ENCODE data around the gene POR.

Gene POR

DNA sequence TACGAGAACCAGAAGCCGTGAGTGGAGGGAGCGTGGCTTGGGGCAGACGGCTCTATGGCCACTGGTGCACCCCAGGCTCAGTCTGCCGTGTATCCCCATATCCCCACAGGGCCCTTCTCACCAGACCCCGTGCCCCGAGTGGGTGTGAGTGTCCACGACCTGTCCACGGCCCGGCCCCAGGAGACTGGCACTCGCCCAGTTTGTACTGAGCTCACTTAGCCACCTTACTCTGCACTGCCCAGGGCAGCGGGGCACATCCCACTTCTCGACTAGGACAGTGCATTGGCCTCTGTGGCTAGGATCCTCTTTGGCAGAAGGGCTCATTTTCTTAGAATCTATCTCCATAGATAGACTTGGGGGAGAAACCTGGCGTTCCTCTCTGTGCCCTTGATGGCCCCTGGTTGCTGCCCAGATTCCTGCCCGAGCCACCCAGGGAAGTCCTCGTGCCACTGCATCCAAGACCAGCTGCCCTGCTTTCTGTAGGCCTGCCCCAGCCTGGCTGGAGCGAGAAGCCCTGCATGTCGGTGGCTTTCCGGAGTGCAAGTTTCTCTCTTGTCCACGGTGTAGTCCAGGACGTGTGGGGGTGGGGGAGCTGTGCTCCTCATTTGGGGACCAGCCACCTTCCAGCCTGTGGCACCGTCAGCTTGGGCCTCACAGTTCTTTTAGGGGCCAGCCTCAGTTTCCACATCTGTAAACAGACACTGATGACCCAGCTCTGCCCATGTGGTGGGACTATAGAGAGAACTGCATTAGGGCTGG lies 67.5 kb downstream of the POR start:
- H3K9ac ChIP-seq = no peak overlapping the region
- 0 out of 2 replicates have a peak, but pooled peaks cover 12% of the 10 kb centered on the region for H4K20me1 ChIP-seq
- peaks cover 9% of the 10 kb centered on the region for H3K4me1 ChIP-seq
- H3K4me3 ChIP-seq = no peak overlapping the region
- no peak for TF ChIP-seq Cebpa-rat (IDR thresholded peaks at IDR 0.05)
- peaks cover 85% of the 10 kb centered on the region for H3K36me3 ChIP-seq
- H3K9me3 ChIP-seq = no peaks in the 10 kb centered on the region
- no peak overlapping the region for H3K27ac ChIP-seq
- H3K27me3 ChIP-seq = no peaks in the 10 kb centered on the region
- no peak overlapping the region for H3K4me2 ChIP-seq

DNA sequence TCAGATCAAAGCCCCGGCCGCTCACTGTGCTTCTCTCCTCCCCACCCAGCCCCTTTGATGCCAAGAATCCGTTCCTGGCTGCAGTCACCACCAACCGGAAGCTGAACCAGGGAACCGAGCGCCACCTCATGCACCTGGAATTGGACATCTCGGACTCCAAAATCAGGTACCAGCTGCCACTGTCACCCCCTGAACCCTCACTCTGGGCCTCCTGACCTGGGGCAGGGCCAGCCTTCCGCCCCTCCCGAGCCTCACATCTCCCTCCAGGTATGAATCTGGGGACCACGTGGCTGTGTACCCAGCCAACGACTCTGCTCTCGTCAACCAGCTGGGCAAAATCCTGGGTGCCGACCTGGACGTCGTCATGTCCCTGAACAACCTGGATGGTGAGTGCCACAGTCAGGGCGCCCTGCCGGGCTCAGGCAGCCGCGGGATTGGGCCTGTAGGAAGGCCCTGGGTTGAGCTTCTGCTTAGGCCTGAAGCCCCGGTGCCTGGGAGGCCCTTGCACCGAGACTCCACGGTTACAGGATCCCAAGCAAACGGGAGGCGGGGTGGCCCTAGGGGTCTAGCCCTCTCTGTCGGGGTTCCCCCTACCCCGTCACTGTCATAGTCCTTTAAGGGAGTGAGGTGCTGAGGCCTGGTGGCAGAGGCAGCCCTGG lies 68.6 kb downstream of the POR start:
- H3K27me3 ChIP-seq = no peaks in the 10 kb centered on the region
- H4K20me1 ChIP-seq = 0 out of 2 replicates have a peak, but pooled peaks cover 12% of the 10 kb centered on the region
- no peak overlapping the region for H3K9ac ChIP-seq
- H3K4me2 ChIP-seq = no peak overlapping the region
- H3K36me3 ChIP-seq = peaks cover 91% of the 10 kb centered on the region
- peaks cover 9% of the 10 kb centered on the region for H3K4me1 ChIP-seq
- H3K27ac ChIP-seq = no peak overlapping the region
- no peak for TF ChIP-seq Cebpa-rat (IDR thresholded peaks at IDR 0.05)
- no peaks in the 10 kb centered on the region for H3K9me3 ChIP-seq
- no peak overlapping the region for H3K4me3 ChIP-seq

DNA sequence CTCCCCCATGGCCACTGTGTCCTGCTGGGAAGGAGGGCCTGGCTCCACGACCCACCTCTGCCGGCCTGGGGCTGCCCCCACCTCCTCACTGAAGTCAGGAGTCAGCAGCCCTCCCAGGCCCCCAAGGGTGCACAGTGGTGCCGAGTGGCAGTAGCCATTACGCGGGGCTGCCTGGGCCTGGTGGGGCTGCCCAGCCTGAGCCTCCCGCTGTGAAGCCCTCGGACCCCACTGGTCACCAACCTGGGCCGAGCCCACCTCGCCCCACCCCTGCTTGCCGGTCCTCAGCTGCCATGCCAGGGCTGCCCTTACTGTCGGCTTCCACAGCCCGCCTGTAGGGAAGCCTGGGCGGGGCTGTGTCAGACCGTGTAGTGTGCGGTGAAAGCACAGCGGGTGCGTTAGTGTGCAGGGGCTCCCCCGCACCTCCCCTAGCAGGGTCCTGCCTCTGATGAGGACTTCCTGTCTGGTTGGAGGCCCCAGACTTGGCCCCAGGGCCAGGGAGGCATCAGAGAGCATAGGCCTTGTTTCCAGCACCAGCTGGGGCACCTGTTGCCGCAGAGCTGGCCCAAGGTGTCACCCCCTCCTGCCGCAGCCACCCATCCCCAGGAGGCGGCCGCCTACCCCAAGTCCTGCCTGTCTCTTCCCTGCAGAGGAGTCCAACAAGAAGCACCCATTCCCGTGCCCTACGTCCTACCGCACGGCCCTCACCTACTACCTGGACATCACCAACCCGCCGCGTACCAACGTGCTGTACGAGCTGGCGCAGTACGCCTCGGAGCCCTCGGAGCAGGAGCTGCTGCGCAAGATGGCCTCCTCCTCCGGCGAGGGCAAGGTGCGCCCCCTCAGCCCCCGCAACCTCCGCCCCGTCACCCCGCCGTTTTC lies 69.4 kb downstream of the POR start:
- 0 out of 2 replicates have a peak, but pooled peaks cover 12% of the 10 kb centered on the region for H4K20me1 ChIP-seq

DNA sequence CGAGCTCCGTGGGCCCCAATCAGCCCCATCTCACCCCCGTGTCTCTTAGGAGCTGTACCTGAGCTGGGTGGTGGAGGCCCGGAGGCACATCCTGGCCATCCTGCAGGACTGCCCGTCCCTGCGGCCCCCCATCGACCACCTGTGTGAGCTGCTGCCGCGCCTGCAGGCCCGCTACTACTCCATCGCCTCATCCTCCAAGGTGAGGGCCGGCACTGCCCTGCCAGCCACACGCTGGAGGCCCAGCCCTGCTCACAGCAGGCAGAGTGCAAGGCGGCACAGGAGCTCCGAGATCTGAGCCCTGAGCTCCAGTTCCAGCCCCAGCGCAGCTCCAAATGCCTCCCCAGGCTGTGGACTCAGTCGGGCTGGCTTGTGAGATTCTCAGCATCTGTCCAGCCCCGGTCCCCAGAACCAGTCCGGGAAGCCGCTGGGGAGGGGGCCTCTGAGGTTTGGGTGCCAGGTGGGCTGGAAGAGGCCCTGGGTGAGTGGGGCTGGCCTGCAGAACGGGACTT lies 70.1 kb downstream of the POR start:
- Histone ChIP-seq H3K27me3 (no peaks in the 10 kb centered on the region), H4K20me1 (0 out of 2 replicates have a peak, but pooled peaks cover 12% of the 10 kb centered on the region), H3K4me1 (no peaks in the 10 kb centered on the region; the same call in 1 of the 2 replicates), H3K9me3 (no peaks in the 10 kb centered on the region), H3K9ac (no peak overlapping the region), H3K4me3 (no peak overlapping the region), H3K36me3 (peaks cover 80% of the 10 kb centered on the region), H3K27ac (no peak overlapping the region), H3K4me2 (no peak overlapping the region)
- TF ChIP-seq Cebpa-rat (IDR thresholded peaks at IDR 0.05) = no peak

More for the DNA sequence above, 69.4 kb downstream of the POR start:
- Histone ChIP-seq H3K9me3 (no peaks in the 10 kb centered on the region), H3K27me3 (no peaks in the 10 kb centered on the region), H3K4me3 (no peak overlapping the region), H3K9ac (no peak overlapping the region), H3K4me1 (peaks cover 2% of the 10 kb centered on the region), H3K27ac (no peak overlapping the region), H3K4me2 (no peak overlapping the region), H3K36me3 (peaks cover 87% of the 10 kb centered on the region)
- no peak for TF ChIP-seq Cebpa-rat (IDR thresholded peaks at IDR 0.05)

DNA sequence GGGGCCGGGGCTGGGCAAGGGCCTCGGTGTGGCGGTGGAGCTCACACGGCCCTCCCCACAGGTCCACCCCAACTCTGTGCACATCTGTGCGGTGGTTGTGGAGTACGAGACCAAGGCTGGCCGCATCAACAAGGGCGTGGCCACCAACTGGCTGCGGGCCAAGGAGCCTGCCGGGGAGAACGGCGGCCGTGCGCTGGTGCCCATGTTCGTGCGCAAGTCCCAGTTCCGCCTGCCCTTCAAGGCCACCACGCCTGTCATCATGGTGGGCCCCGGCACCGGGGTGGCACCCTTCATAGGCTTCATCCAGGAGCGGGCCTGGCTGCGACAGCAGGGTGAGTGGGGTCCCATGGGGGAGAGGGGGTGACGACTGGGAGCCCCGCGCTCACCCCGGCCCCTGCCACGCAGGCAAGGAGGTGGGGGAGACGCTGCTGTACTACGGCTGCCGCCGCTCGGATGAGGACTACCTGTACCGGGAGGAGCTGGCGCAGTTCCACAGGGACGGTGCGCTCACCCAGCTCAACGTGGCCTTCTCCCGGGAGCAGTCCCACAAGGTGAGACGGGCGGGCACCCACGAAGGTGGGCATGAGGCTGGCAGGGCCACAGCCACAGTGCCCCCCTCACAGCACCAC lies 70.7 kb downstream of the POR start:
- no peaks in the 10 kb centered on the region for H3K27me3 ChIP-seq
- no peaks in the 10 kb centered on the region for H3K9me3 ChIP-seq
- H3K36me3 ChIP-seq = peaks cover 75% of the 10 kb centered on the region
- H3K9ac ChIP-seq = no peak overlapping the region
- no peak for TF ChIP-seq Cebpa-rat (IDR thresholded peaks at IDR 0.05)
- H3K4me2 ChIP-seq = no peak overlapping the region
- H3K4me3 ChIP-seq = no peak overlapping the region
- H3K27ac ChIP-seq = no peak overlapping the region
- 0 out of 2 replicates have a peak, but pooled peaks cover 12% of the 10 kb centered on the region for H4K20me1 ChIP-seq
- no peaks in the 10 kb centered on the region; the same call in 1 of the 2 replicates for H3K4me1 ChIP-seq

DNA sequence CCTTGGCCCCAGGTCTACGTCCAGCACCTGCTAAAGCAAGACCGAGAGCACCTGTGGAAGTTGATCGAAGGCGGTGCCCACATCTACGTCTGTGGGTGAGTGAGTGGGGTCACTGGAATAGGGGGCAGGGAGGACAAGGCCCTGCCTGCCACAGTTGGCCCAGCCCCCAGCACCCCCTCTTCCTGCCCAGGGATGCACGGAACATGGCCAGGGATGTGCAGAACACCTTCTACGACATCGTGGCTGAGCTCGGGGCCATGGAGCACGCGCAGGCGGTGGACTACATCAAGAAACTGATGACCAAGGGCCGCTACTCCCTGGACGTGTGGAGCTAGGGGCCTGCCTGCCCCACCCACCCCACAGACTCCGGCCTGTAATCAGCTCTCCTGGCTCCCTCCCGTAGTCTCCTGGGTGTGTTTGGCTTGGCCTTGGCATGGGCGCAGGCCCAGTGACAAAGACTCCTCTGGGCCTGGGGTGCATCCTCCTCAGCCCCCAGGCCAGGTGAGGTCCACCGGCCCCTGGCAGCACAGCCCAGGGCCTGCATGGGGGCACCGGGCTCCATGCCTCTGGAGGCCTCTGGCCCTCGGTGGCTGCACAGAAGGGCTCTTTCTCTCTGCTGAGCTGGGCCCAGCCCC lies 71.3 kb downstream of the POR start:
- H3K9me3 ChIP-seq = no peaks in the 10 kb centered on the region
- 0 out of 2 replicates have a peak, but pooled peaks cover 7% of the 10 kb centered on the region for H4K20me1 ChIP-seq
- H3K4me2 ChIP-seq = no peak overlapping the region
- H3K27ac ChIP-seq = no peak overlapping the region
- H3K9ac ChIP-seq = no peak overlapping the region
- TF ChIP-seq Cebpa-rat (IDR thresholded peaks at IDR 0.05) = no peak
- H3K4me1 ChIP-seq = no peaks in the 10 kb centered on the region; the same call in 1 of the 2 replicates
- peaks cover 68% of the 10 kb centered on the region for H3K36me3 ChIP-seq
- H3K4me3 ChIP-seq = no peak overlapping the region
- no peaks in the 10 kb centered on the region for H3K27me3 ChIP-seq

DNA sequence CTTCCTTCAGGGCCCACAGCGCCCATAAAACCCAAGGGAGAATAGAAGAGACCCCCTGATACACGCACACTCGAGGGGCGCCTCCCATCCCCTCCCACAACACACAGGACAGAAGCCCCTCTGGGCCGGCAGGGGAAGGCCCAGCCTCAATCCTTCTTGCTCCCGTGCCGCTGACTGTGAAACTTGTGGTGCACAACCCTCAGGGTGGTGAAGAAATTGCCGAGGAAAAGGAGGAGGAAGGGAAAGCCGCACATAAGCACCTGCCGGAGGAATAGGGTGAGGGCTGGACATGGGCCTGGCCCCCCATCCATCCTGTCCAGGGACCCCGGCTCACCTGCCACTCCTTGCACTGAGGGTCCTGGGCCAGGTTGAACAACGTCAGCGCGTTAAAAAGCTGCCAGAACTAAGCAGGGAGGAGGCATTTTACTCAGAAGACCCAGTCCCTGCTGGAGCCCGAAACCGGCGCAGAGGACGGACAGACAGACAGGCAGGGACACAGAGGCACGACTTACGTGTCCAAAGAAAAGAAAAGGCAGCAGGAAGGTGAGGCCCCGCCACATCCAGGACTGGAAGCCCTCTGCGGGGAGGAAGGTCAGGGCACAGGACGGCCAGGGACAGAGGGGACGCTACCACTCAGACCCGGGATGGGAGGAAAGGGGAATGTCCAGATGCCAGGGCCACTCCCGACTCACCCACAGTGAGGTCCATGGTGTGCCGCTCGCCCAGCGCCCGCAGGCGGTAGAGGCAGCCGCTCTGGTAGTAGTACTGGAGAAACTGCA lies 72.3 kb downstream of the POR start:
- no peak for TF ChIP-seq Cebpa-rat (IDR thresholded peaks at IDR 0.05)
- Histone ChIP-seq H3K27me3 (no peaks in the 10 kb centered on the region), H3K4me2 (no peak overlapping the region), H3K4me3 (no peak overlapping the region), H3K9ac (no peak overlapping the region), H3K36me3 (peaks cover 59% of the 10 kb centered on the region), H3K4me1 (no peaks in the 10 kb centered on the region; the same call in 1 of the 2 replicates), H4K20me1 (0 out of 2 replicates have a peak, but pooled peaks cover 4% of the 10 kb centered on the region), H3K9me3 (no peaks in the 10 kb centered on the region), H3K27ac (no peak overlapping the region)
